ENCODE data around the gene CDK2AP2. TPM values are rescaled to one million over a fixed set of nuclear protein-coding genes. Genes with fewer than 3 reads are reported as not detected.

The CDK2AP2 gene
- total and polyA plus RNA-seq, 2 experiments from 2014 or later, result 48.6 to 120 TPM

- no peak for TF ChIP-seq ZNF462 (CRISPR knock-in tag; IDR thresholded peaks at IDR 0.05)
- TF ChIP-seq POLR2AphosphoS5 (IDR thresholded peaks at IDR 0.05; ENCODE audit: low read depth), result no peak
- no peak for TF ChIP-seq JUNB (IDR thresholded peaks at IDR 0.05; ENCODE audit: unreplicated experiment)
- TF ChIP-seq NANOG (IDR thresholded peaks at IDR 0.05; ENCODE audit: borderline replicate concordance), result no peak
- no peak for TF ChIP-seq ZNF331 (CRISPR knock-in tag; IDR thresholded peaks at IDR 0.05; ENCODE audit: low read depth)
Measured at GRCh38 chr11:67494371-67495233, 13.4 kb downstream of the CDK2AP2 start (continued).

GRCh38 chr11:67493548-67494370 lies 14.2 kb downstream of the CDK2AP2 start:
- H3K27me3 Mint-ChIP-seq (ENCODE audit: insufficient read depth, low read depth, poor library complexity), result peaks cover 5% of the 10 kb centered on the region
- no peak overlapping the region for H2AFZ ChIP-seq
- H3K4me3 Mint-ChIP-seq, result no peak overlapping the region
- H3K79me2 ChIP-seq (replicated peaks; ENCODE audit: insufficient read depth), result no peaks in the 10 kb centered on the region
- no peaks in the 10 kb centered on the region for H3K9me2 ChIP-seq (ENCODE audit: insufficient read depth)
- no peaks in the 10 kb centered on the region for H3K9me3 Mint-ChIP-seq
- H3K4me2 ChIP-seq, result no peak overlapping the region
- no peak for DNase-seq (ENCODE audit: low spot score)
- H4K20me1 ChIP-seq (replicated peaks; ENCODE audit: insufficient read depth), result no peaks in the 10 kb centered on the region; the same call in 1 of the 2 replicates
- H3K36me3 ChIP-seq (ENCODE audit: insufficient read depth), result no peaks in the 10 kb centered on the region; the same call in 1 of the 2 replicates
- no peaks in the 10 kb centered on the region for H3K27me3 ChIP-seq (ENCODE audit: insufficient read depth)
- no peak overlapping the region for H3K27ac ChIP-seq (ENCODE audit: low read depth)
- no peak overlapping the region for H3K27ac Mint-ChIP-seq
- no peak overlapping the region for H3K4me3 ChIP-seq
- H3K4me1 Mint-ChIP-seq, result no peaks in the 10 kb centered on the region; the same call in 2 of the 3 replicates
- H3K4me1 ChIP-seq (ENCODE audit: insufficient read depth), result no peaks in the 10 kb centered on the region
- no peak for ATAC-seq
- H3K36me3 Mint-ChIP-seq (ENCODE audit: low read depth), result peaks cover 4% of the 10 kb centered on the region; the same call in 1 of the 3 replicates
- 0 out of 2 replicates have a peak, but pooled peaks cover 3% of the 10 kb centered on the region for H3F3A ChIP-seq (replicated peaks; ENCODE audit: low read depth)
- TF ChIP-seq ZNF462 (CRISPR knock-in tag; IDR thresholded peaks at IDR 0.05) (no peak), POLR2AphosphoS5 (IDR thresholded peaks at IDR 0.05; ENCODE audit: low read depth) (no peak), EZH2phosphoT487 (IDR thresholded peaks at IDR 0.05; ENCODE audit: unreplicated experiment) (no peak)

All from GM23338 (cell line).